ENCODE results near the gene DDC.
"Not testable (repeated sequence)": the region's sequence is repeated elsewhere in the genome, so short reads cannot be mapped to it uniquely, and the experiment has no call there.

Gene DDC

DNA sequence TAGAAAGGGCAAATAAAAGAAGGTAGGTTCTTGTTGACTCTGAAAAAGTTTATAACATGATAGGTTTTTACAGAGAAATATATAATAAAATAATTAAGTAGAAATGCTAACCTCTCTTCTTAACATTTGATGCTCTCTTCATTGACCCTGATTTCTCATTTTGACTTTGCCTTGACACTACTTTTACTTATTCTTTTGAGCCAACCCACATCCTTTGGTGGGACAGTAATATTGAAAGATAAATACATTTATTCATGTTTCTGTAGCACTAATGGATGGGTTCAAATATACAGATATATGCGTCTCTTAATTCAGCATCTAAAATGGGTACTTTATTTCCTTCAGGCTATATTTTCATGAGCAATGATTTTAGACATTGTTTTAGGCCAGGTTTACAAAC lies 34.4 kb downstream of the DDC start:
- no peak for DNase-seq (ENCODE audit: low spot score)
- TF ChIP-seq, protein P1, sequence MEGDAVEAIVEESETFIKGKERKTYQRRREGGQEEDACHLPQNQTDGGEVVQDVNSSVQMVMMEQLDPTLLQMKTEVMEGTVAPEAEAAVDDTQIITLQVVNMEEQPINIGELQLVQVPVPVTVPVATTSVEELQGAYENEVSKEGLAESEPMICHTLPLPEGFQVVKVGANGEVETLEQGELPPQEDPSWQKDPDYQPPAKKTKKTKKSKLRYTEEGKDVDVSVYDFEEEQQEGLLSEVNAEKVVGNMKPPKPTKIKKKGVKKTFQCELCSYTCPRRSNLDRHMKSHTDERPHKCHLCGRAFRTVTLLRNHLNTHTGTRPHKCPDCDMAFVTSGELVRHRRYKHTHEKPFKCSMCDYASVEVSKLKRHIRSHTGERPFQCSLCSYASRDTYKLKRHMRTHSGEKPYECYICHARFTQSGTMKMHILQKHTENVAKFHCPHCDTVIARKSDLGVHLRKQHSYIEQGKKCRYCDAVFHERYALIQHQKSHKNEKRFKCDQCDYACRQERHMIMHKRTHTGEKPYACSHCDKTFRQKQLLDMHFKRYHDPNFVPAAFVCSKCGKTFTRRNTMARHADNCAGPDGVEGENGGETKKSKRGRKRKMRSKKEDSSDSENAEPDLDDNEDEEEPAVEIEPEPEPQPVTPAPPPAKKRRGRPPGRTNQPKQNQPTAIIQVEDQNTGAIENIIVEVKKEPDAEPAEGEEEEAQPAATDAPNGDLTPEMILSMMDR (IDR thresholded peaks at IDR 0.05; ENCODE audit: extremely low read depth, missing control alignments) = no peak

DNA sequence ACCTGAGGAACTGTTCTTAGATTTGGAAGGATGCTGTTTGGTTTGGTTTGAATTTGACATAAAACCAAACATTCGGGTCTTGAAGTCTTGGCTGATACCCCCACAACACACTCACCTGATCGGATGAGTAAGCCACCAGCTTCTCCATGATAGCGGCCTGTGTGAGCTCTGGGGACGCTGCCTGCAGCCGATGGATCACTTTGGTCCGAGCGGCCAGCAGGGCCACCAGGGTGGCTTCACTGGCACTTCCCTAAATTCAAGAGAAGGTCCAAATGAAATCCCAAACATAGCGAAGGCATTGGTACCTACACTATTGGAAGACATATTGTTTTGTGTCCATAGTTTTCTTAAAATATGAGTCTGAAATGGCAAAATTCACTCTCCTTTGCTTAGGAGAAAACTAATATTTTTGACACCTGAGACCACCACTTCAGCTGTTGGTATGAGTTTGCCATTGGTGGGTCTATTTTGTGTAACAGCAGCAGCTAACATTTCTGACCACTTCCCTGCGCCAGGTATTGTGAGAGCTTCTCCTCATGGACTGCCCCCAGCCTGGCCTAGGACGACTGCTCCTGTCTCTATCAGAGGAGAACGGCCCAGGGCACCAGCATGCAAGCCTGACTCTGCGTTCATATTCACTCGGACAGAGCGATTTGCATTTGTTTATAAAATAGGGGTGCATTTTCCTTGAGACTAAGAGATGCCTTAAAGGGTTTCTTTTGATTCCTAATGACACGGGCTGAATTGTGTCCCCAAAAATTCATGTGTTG lies 35.9 kb downstream of the DDC start:
- TF ChIP-seq, protein P1 (IDR thresholded peaks at IDR 0.05; ENCODE audit: extremely low read depth, missing control alignments) = no peak

DNA sequence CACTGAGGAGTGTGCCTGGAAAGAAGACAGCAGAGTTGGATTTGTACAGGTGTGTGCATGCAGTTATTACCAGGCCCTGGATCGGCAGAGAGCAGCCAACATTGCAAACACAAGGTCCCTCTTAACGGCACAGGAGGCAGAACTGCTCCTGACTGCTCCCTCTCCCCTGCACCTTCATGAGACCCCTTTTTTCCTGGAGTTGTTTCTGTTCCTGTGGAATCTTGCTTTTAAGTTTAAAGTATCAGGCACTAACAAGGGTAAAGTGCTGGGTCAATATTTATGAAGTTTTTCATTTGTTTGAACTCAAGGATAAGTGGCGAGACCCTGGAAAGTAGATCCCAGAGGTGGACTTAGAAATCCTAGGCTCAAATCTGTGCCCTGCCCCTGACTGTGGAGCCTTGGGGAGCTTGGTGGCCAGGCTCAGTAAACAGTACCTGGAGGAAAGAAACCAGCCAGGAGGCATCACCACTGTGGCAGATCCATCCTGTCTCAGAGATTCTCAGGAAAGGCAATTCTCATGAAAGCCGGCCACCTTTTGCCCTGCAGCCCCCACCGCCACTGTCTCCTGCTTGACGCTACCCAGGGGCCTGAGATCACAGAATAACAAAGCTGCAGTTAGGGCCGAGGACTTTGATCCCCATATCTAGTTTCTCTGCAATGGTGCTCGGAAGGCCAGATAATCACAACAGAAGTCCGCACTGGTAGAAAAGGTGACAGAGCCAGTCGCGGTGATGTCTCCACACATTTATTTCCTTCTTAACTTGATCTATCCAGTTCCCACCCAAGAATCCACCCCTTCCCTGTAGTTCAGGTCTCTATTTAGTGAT lies 36.7 kb downstream of the DDC start:
- TF ChIP-seq, protein P1 (IDR thresholded peaks at IDR 0.05; ENCODE audit: extremely low read depth, missing control alignments) = no peak
- DNase-seq (ENCODE audit: low spot score) = no peak

More for the DNA sequence above, 35.9 kb downstream of the DDC start:
- no peak for DNase-seq (ENCODE audit: low spot score)

DNA sequence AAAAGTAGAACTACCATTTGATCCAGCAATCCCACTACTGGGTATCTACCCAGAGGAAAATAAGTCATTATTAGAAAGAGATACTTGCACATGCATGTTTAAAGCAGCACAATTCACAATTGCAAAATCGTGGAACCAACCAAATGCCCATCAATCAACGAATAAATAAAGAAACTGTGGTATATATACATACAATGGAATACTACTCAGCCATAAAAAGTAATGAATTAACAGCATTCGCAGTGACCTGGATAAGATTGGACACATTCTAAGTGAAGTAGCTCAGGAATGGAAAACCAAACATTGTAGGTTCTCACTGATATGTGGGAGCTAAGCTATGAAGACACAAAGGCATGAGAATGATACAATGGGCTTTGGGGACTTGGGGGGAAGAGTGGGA lies 45.9 kb downstream of the DDC start:
- DNase-seq (ENCODE audit: low spot score) = not testable (repeated sequence)

DNA sequence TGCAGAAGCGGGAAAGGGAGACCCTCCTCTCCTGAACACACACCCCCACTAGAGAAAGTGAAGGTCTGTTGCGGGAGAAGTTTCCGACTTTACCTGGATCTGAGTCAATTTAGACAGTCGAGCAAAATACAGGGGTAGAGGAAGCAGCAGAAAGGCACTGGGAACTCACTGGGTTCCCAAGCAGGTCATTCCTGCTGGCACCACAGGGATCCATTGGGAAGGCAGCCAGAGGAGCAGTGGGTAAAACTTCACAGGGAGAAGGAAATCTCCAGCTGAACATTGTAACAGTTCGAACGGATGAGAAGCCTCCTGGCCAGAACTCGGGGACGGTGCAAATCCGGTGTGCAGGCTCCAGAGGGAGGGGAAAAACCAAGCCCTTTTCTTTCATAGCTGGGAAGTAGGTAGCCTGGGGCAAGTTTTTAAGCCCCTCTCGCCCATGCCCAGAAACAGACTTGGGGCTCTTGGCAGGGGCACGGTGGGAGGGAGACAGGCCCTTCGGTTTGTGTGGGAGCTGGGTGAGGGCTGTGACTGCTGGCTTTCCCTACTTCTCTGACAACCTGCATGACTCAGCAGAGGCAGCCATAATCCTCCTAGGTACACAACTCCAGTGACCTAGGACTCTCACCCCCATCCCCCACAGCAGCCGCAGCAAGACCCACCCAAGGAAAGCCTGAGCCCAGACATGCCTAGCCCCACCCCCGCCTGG lies 51.9 kb downstream of the DDC start:
- no peak for DNase-seq (ENCODE audit: low spot score)
- TF ChIP-seq, protein P1 (IDR thresholded peaks at IDR 0.05; ENCODE audit: extremely low read depth, missing control alignments) = no peak

DNA sequence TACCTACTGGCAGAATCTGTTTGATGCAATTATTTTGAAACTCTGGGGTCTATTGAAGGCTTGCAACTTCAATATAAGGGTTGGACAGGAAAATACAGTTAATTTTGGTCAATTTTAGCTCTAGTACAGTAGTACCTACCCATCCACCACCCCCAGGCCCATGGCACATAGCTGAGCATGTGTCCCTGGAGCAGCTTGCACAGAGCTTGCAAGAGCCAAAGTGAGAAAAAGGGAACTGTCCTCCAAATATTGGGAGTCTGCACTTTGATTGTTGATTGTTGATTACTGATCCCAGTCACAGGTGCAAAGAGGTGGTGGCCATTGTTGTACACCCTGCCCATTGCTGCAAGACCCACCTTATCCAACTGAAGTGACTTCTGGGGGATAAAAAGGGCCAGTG lies 52.8 kb downstream of the DDC start:
- no peak for DNase-seq (ENCODE audit: low spot score)
- TF ChIP-seq, protein P1 (IDR thresholded peaks at IDR 0.05; ENCODE audit: extremely low read depth, missing control alignments) = no peak

DNA sequence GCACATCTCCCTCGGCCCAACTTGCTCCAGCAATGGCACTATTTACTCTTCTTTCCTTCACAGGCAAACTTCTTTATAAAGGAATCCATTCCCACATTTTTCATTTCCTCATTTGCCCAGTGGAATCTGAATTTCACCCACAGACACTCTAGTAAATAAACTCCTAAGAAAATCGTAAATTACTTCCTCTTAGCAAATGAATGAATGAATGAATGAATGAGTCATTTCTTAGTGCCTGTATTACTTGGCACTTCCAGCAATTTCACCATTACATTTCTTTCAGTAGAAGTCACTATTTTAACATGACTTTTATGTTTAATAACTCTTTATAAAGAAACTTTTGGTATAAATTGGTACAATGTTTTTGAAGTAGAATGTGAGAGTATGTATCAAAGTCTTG lies 55.7 kb downstream of the DDC start:
- TF ChIP-seq, protein P1 (IDR thresholded peaks at IDR 0.05; ENCODE audit: extremely low read depth, missing control alignments) = no peak
- DNase-seq (ENCODE audit: low spot score) = no peak
